GM20431 (cell line): Measurements from ENCODE around the gene PGBD5.

ENCODE experiments used
- in situ Hi-C: fragments of 300-500 bp; cut with MseI, MboI; formaldehyde crosslinking; loops from one replicate; pipeline ENCODE4 v1.15.0; 2020; ENCODE audit warnings: low sequenced_read_pairs; ENCODE audit not compliant: unreplicated experiment

Gene PGBD5

DNA sequence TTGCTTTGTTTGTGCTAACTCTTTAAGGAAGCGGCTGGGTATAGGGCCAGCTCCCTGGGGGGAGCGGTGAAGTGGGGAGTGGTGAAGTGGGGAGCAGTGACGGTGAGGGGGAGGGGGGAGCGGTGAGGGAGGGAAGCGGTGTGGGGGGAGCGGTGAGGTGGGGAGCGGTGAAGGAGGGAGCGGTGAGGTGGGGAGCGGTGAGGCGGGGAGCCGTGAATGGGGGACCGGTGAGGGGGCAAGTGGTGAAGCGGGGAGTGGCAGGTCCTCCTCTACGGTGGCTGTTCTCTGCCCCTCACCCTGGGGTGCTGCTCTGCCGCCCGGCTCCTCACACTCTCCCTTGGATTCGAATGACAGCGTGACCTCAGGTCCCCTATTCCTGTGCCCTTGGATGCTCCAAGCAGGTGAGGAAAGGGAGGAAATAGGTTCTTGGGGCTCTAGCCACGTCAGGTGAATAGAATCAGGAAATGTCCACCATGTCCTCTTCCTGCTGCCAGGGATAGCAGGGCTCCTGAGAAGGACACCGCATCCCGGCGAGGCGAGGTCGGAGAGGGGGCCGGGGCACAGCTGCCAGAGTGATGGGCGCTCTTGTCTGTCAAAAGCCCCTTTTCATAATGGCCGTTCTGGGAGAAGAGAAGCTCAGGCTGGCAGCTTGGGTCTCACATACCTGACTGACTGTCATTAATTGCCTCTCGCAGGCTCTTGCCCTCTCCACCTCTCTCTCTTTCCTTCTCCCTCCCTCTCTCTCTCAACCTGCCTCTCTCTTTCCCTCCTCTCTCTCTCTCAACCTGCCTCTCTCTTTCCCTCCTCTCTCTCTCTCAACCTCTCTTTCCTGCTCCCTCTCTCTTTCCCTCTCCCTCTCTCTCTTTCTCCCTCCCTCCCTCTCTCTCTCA lies 134.2 kb downstream of the PGBD5 start:
- in situ Hi-C loops, result no loop called here

- in situ Hi-C loops, result no loop called here
Measured at GRCh38 chr1:230289350-230289644, 136.8 kb downstream of the PGBD5 start.

DNA sequence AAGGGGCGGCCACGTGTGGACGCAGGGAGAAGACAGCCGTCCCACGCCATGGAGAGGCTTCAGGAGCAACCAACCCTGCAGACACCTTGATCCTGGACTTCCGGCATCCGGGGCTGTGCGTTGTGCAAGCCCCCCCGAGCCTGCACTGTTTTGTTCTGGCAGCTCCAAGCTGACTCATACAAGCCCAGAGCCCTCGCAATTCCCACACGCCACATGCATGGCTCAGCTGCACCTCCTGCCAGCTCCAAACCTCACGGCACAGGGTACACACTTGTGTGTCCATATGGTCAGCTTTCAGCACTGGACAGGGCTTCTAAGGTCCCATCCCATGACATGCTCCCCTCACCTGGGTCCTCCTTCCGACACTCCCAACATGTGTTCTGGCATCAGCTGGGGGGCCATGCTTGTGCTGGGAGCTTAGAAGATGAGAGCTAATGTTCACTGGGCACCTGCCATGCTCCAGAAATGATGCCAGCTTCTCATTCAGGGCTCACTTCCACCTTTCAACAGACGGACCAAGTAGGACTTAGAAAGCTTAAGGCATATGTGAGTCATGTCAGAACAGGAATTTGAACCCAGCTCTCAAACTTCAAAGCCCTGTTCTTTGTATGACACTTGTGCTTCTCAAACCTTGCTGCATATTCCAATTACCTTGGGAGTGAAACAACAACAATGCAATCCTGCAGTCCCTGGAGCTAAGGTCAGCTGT lies 137.3 kb downstream of the PGBD5 start:
- in situ Hi-C loops, result no loop called here

DNA sequence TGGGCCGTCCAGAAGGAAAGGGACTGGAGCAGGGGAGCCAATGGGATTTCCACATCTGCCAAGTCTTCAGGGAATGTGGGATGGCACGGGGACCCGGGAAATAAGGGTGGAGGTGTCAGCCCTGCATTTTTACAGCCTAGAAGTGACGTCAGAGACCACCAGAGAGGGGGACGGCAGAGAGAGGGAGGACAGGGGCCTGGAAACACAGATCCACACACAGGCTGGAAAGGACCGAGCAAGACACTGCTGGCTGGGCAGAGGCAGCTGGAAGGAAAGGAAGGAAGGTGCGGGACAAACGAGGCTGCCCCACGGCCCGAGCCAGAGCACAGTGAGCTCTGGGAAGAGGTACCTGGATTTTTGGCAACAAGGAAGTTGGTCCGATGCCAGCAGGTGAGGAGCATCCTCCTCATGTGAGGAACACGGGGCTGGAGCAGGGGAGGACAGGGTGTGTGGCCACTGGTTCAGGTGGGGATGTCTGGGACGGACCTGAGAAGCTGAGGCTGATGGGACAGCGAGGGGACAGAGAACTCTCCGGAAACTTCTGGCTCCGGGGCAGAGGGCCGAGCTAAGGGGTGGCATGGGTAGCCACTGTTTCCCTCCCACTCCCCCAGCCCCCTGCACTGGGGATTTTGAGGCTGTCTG lies 138.3 kb downstream of the PGBD5 start:
- in situ Hi-C loops, result no loop called here

DNA sequence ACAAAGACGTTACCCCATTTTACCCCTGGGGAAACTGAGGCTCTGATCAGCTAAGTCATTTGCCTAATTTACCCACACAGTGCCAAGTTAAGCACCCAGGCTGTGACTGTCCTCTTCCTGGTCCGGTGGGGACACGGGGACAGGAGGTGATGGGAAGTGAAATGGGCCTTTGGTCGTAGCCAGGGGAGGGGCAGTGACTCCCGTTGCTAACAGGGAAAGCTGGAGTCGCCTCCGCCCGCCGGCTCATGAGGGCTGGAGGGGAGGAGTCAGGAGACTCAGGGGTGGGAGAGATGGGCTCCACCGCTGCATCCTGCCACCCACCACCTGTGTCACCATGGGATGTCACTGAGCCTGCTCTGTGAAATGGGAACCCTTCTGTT lies 139.3 kb downstream of the PGBD5 start:
- in situ Hi-C loops, result no loop called here

- in situ Hi-C loops, result no loop called here
Measured at GRCh38 chr1:230286166-230286889, 139.8 kb downstream of the PGBD5 start.

GRCh38 chr1:230285351-230285750 lies 140.8 kb downstream of the PGBD5 start:
- in situ Hi-C loops, result no loop called here

- in situ Hi-C loops, result no loop called here
Measured at GRCh38 chr1:230284891-230285290, 141.2 kb downstream of the PGBD5 start.

GRCh38 chr1:230283678-230284077 lies 142.5 kb downstream of the PGBD5 start:
- in situ Hi-C loops, result no loop called here

DNA sequence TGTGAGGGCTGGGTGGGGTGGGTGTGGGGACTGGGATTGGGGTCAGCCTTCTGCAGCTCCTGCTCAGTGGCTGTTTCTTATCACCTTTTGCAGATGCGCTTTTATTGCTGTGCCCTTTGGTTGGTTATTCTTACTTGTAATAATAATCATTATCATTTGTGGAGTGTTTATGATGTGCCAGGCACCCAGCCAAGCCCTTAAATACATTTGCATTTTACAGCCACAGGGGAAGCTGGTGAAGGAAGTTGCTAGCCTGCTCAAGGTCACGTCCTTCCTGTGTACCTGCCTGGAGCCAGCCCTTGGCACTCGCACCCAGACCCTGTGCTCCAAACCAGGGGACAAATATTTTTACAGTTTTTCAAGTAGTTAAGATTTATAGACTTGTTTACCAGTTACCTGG lies 144.0 kb downstream of the PGBD5 start:
- in situ Hi-C loops, result no loop called here

DNA sequence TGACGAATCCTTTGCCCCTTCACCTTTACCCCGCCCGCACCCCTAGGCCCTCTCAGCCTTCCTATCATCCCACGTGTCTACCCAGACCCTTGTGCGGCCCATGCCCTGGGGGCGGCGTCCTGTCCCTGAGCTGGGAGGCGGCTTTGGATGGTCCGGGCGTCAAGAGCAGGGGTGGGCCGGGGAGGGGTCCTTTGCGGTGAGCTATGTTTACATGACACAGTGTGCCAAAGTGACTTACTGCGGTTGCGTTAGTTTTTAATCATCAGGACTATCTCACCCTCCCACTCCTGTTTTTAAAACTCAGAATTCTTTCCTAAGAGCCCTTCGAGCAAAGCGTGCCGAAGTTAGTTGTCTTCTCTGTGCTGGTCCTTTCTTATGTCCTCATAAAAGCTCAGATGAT lies 144.6 kb downstream of the PGBD5 start:
- in situ Hi-C loops, result no loop called here

- in situ Hi-C loops, result no loop called here
Measured at GRCh38 chr1:230280906-230281413, 145.2 kb downstream of the PGBD5 start.

- in situ Hi-C loops, result no loop called here
Measured at GRCh38 chr1:230280054-230280795, 145.9 kb downstream of the PGBD5 start.

DNA sequence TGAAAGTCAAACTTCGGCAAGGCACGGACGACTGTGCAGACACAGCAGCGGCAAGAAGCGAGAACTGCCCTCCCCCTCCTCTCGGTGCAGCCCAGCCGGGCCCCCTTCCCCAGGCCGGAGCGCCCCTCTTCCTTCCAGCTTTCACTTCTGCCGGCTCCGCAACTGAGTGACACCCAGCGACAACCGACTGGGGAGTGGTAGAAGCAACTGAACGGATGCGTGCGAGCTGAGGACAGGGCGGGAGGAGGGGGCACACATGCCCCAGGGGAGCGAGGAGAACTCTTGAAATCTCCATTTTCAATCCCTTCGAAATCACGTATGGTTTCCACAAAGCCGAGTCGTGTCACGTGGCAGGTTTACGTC lies 146.6 kb downstream of the PGBD5 start:
- in situ Hi-C loops, result no loop called here

DNA sequence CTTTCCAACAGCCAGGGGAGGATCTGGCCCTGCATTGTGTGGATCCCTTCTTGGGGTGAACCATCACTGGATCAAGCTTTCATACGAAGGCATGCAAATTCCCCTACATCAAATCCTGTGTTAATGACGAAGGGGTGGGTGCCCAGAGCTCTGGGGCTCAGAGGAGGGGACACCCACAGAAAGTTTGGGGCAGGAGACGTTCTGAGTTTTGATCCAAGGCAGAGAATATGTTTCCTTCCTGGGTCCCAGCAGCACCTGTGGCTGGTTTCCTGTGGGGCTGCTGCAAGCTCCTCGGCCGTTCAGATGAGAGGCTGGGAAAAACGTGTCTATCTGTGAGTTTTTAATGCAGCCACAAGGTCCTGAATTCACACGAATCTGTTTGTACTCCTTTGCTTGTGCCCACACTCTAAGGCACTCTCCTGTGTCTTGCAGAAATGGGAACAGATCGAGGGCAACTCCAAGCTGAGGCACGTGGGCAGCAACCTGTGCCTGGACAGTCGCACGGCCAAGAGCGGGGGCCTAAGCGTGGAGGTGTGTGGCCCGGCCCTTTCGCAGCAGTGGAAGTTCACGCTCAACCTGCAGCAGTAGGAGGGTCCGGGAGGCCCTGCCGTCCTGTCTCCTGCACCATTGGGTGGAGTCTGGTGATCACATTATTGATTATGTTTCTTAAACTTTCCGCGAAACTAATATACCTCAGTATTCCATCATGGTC lies 147.1 kb downstream of the PGBD5 start:
- in situ Hi-C loops, result no loop called here

- in situ Hi-C loops, result no loop called here
Measured at GRCh38 chr1:230278376-230278775, 147.8 kb downstream of the PGBD5 start.

DNA sequence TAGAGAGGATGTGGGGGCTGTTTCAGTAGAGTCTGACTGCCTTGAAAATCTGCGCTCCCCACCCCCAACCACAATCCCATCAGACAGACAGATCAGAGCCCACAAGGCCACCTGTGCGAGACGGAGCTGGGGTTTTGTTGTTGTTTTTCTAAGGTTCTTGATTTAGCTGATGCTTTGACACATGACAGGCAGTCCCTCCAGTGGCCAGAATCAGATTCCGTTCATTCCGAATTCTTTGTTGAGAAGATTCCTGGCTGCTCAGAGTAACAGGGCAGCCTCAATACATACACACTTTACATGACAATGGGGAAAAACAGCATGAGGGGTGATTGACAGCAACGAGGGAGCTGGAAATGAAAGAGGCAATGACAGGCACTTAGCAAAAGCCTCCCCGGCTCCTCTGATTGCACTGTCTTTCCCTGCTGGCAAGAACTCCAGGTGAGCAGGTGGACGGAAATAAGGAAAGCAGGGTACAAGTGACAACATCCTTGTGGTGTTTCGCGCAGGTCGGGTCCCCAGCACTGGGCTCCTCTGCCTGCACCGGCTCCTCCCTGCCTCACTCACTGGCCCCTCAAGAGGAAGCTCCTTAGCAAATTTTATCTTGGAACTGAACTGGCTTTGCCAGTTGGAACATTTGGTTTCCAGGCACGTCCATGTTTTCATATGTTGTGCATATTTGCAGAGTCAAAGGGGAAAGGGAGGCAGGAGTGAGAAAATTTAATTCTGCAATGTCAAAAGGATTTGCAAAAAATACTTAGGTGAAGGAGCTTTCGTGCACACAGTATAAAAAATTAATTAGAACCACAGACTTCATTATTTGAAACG lies 148.7 kb downstream of the PGBD5 start:
- in situ Hi-C loops, result no loop called here

DNA sequence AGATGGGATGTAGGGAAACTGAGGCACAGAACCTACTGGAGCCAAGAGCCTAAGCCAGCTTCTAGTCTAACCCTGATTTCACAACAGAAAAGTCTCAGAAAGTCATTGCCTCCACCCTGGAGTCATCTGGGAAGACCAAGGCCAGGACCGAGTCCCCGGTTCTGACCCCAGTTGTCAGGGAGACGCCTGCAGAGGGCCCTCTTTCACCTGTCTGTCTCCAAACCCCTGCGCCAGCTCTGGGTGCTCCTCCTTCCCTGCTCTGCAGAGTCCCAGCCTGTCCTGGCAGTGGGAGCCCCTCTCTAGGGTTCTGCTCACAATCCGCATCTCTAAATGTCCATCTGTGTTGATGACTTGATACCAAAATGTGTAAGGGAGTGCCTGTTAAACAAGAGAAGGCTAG lies 149.7 kb downstream of the PGBD5 start:
- in situ Hi-C loops, result no loop called here
